Epidermal melanocyte (primary cell): Measurements from ENCODE around the gene LYRM1.
"Not testable (repeated sequence)": the region's sequence is repeated elsewhere in the genome, so short reads cannot be mapped to it uniquely, and the experiment has no call there.

Experiments
- DNase-seq: peaks from one replicate; pipeline ENCODE4 v3.0.0; 2011; ENCODE audit warnings: low spot score; ENCODE audit not compliant: insufficient read length

LYRM1 gene

GRCh38 chr16:20973201-20973600 is 72.6 kb downstream of the LYRM1 start:
- DNase-seq, result not testable (repeated sequence)
